ENCODE results near the gene POC1A.

The POC1A gene

DNA sequence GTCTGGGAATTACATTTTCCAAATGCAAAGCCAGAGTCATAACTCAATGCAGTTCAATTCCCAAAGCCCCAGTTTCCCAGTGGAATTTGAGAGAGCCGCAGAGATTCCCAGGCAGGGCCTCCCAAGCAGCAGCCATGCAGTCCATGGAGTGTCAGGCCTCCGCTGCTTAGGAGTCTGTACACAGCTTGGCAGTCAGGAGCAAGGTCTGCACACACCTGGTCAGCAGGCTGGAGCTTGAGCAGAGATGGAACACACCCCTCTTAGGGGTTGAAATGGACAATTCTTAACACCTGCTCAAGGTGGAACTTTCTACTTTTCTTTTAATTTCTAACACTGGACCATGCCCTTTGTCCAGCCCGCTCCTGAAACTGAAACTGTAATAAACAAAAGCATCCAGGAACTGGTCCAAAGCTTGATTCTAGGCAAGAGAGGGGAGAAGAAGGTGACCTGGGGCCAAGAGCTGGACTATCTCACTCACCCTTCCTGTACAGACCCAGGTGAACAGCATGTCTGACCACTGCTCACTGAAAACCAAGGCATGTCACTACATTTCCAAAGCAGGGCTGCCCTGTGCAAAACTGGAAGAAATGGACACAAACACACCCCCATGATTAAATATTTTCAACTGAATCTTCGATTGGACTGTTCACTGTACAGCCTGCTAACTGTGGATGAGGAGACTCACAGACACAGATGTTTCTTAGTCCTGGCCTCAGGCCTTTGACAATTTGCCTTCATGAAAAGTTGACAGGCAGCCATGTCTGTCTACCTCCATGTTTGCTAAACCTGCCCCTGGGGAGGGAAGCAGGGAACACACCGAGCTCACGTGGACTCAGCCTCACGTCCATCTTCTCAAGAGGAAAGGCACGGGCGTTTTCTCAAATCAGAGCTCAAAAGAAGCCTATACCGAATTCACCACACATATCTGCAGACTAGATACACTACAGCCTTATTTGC lies 49.3 kb downstream of the POC1A start:
- no peak for DNase-seq (ENCODE audit: low read depth in 2 of 2)

- DNase-seq (ENCODE audit: low read depth in 2 of 2) = no peak
Measured at GRCh38 chr3:52102934-52103333, 51.3 kb downstream of the POC1A start.

GRCh38 chr3:52099001-52099401 lies 55.2 kb downstream of the POC1A start:
- DNase-seq (ENCODE audit: low read depth in 2 of 2) = no peak

GRCh38 chr3:52097851-52098507 lies 56.2 kb downstream of the POC1A start:
- no peak for DNase-seq (ENCODE audit: low read depth in 2 of 2)

DNA sequence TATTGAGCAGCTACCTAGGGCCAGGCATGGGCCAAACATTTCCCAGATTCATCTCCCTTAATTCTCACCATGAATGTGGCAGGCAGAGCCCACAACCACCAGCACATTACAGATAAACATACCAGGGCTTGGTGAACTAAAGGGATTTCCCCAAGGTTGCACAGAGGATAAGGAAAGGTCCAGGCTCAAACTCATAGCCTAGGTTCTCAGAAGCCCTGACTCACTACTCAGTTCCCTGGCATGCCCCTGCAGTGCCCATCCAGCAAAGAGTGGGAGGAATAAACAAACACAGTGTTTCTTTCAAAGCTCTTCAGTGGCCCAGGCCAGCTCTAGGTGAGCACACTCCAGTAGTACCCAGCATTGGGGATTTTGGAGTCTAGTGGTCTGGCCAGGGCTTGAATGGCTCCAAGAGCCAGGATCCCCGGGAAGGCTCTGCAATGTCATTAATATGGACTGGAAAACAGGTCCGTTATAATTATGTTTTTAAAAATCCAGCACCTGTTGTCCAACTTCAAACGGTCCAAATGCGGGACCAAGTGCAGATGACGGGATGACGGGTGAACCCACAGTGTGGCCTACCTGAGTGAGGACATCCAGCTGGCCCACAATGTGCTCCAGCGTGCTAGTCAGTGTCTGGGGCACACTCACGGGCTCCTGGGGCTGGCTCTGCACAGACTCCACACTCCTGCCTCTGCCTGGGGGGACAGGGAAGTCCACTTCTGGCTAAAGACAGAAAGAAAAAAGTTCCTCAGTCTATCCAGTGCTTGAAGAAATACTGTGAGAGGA lies 58.0 kb downstream of the POC1A start:
- DNase-seq (ENCODE audit: low read depth in 2 of 2) = no peak

- no peak for DNase-seq (ENCODE audit: low read depth in 2 of 2)
Measured at GRCh38 chr3:52094571-52095485, 59.4 kb downstream of the POC1A start.

GRCh38 chr3:52093756-52094545 lies 60.3 kb downstream of the POC1A start:
- DNase-seq (ENCODE audit: low read depth in 2 of 2) = no peak

- no peak for DNase-seq (ENCODE audit: low read depth in 2 of 2)
Measured at GRCh38 chr3:52092891-52093290, 61.3 kb downstream of the POC1A start.

- no peak for DNase-seq (ENCODE audit: low read depth in 2 of 2)
Measured at GRCh38 chr3:52092271-52092660, 62.0 kb downstream of the POC1A start.

DNA sequence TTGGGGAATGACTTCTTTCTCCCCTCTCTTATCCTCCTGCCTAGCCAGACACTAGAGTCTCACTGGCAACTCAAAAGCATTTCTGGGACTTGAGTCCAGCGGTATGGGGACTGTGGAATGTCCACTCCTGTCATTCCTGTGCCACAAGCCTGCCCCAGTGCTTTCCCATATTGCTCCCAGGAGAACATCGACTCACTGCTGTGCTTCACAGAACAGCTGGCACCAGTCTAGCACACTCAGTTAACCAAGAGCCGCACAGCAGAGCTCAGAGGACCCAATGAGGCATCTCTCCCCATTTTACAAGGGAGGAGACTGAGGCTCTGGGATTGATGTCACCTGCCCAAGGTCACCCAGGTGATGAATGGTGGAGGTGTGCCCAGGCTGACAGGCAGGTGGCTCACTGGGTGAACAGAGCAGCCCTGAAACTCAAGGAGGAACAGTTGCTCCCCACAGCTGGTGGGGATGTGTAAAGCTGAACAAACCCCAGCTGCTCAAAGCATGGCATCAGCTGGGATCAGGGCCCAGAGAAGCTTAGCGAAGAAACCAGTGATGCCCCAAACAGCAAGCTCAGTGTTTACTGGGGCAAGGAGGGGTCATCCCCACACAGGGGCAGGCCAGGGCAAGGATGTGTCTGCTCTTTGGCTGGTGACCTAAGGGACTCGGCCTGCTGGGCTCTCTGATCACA lies 62.5 kb downstream of the POC1A start:
- no peak for DNase-seq (ENCODE audit: low read depth in 2 of 2)

DNA sequence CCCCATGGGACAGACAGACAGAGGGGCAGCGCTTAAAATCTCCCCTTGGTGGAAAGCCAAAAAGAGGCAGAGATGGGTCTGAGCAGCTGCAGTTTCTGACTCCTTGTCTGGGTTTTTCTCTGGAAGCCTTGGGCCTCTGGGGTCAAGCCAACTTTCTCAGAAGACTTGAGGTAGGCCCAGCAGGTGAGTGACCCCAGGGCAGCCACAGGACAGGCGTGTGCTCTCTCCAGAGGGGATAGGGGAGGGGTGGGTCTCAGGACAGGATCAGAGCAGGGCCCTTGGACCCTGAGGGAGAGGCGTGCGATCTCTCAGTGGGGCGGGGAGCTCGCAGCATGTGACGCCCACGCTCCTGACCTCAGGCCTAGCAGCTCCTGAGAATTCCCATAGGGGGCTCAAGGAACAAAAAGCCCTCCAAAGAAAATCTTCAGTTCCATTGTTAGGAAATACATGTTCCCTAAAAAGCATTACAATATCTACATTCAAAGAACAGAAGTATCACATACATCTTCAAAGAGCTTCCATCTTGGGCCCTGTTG lies 63.2 kb downstream of the POC1A start:
- DNase-seq (ENCODE audit: low read depth in 2 of 2) = no peak

GRCh38 chr3:52090131-52090932 lies 63.9 kb downstream of the POC1A start:
- no peak for DNase-seq (ENCODE audit: low read depth in 2 of 2)

- DNase-seq (ENCODE audit: low read depth in 2 of 2) = no peak
Measured at GRCh38 chr3:52089691-52090090, 64.5 kb downstream of the POC1A start.

- no peak for DNase-seq (ENCODE audit: low read depth in 2 of 2)
Measured at GRCh38 chr3:52088445-52089367, 65.5 kb downstream of the POC1A start.

DNA sequence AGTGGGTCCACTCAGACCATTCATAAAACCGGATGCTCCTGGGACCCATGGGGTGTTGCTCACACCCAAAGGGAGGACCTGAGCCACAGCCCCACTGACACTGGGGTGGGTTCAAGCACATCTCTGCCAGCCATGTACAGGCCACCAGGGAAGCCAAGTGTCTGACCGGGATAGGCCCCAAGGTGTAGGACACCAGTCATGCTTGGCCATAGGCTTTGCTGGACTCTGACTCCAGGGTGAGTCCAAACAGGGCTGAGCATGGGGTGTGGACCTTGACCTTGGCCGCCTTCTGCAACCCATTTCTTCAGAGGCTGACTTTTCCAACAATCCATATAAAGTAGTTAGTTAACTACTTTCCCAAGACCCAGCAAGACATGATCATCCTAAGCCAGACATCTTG lies 66.5 kb downstream of the POC1A start:
- DNase-seq (ENCODE audit: low read depth in 2 of 2) = no peak

DNA sequence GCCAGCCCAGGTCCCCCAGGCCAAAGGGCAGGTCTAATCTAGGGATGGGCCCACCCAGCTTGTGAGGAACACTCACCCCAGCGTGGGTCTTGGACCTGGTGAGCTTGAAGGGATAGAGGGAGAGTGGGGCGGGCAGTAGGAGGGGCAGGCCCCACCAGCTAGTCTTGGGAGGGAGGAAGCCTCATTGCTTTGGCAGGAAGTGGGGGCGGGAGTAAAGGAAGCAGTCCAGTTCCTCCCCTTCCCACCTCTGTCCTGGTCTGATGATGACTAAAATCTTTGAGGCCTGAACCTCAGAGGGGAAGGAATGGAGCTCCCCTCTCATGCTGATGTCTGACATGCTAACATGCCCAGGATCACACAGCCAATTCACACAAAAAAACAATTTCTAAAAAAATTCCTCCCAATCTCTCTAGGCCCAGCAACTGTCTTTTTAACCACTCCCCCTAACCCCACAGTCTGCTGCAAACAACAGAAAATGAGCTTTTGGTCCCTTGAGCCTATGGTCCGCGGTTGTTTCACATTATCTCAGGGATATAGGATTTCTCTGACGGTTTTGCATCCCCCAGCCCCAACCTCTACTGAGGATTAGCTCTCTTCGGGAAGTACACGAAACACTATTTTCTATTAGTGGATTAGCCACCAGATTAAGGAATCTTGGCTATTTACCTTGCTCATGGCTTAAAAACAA lies 67.1 kb downstream of the POC1A start:
- no peak for DNase-seq (ENCODE audit: low read depth in 2 of 2)

DNA sequence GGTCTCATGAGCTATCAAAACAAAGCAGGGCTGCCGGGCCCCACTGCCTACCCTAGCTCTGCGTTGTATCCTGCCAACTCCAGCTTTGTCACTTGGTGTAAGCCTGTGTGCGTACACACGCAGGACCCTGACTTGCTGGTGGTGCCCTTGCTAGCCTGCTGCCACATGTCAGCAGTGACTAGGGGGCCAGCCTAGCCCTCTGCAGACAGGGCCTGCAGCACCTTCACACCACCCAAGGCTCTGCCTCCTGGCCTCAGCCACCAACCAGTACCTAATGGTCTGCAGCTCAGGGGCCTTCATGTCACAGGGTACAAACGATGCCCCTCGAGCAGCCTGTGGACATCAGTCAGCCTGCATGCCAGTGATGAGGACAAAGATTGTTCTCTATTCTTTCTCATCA lies 67.8 kb downstream of the POC1A start:
- no peak for DNase-seq (ENCODE audit: low read depth in 2 of 2)

Data from stimulated activated CD8-positive, alpha-beta memory T cell treated with anti-CD3 and anti-CD28 coated beads, Interleukin-7, amount 100 ng/mL, for 1 hour (primary cell).